Uterus (tissue), 2 donors: Measurements from ENCODE around the gene CPEB2.

Source experiments
- POLR2A ChIP-seq, 2 donors: fragments of 450-650 bp; IDR thresholded peaks; one replicate each; pipeline ENCODE4 v1.6.1; 2016; ENCODE audit warnings: antibody characterized with exemption in 2 of 2, mild to moderate bottlenecking in 1 of 2, moderate library complexity in 1 of 2
- TF ChIP-seq, protein P1 (sequence below), 4 experiments: fragments of 200-600 bp in 2 of 4; fragments of 450-650 bp in 2 of 4; sonication (generic) in 2 of 4; IDR thresholded peaks; one replicate each; pipeline ENCODE4 v1.5.1; 2016 to 2019; ENCODE audit warnings: antibody characterized with exemption in 4 of 4, mild to moderate bottlenecking in 2 of 4, moderate library complexity in 1 of 4

DNA sequence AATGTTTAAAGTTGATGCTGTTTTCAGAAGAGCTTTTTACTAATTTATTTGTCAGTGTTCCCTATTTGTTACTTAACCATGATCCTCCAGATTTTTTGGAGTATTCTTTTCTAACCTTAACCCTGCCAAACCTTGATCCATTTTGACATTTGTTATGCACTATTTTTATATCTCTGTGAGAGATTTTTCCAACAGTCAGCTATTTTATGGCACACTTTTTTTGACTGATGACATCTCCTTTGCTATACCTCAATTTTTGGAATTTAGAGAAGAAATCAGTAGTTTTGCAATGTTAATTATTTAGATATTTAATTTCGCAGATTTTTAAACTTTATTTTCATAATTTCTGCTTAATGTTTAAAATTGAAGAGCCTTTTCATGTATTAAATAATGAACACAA lies 66.0 kb downstream of the CPEB2 start:
- TF ChIP-seq POLR2A (IDR thresholded peaks at IDR 0.05): no peak
- TF ChIP-seq, protein P1, sequence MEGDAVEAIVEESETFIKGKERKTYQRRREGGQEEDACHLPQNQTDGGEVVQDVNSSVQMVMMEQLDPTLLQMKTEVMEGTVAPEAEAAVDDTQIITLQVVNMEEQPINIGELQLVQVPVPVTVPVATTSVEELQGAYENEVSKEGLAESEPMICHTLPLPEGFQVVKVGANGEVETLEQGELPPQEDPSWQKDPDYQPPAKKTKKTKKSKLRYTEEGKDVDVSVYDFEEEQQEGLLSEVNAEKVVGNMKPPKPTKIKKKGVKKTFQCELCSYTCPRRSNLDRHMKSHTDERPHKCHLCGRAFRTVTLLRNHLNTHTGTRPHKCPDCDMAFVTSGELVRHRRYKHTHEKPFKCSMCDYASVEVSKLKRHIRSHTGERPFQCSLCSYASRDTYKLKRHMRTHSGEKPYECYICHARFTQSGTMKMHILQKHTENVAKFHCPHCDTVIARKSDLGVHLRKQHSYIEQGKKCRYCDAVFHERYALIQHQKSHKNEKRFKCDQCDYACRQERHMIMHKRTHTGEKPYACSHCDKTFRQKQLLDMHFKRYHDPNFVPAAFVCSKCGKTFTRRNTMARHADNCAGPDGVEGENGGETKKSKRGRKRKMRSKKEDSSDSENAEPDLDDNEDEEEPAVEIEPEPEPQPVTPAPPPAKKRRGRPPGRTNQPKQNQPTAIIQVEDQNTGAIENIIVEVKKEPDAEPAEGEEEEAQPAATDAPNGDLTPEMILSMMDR (IDR thresholded peaks at IDR 0.05): no peak
